Measurements from ENCODE around the gene PTPA. TPM values are rescaled to one million over a fixed set of nuclear protein-coding genes. Genes with fewer than 3 reads are reported as not detected.

Gene PTPA
- total RNA-seq (121 and 123 TPM in 2 replicates), polyA plus RNA-seq (97.7 and 108 TPM in 2 replicates), polyA minus RNA-seq (121 and 135 TPM in 2 replicates), Bru-seq, nascent RNA (percentile 59 among the genes with signal in this experiment), BruChase-seq, experiment 1, labeled RNA remaining after a 6-hour chase (percentile 79 among the genes with signal in this experiment), BruChase-seq, experiment 2, labeled RNA remaining after a 2-hour chase (percentile 67 among the genes with signal in this experiment)
- 104 and 109 TPM in 2 replicates for polyA plus RNA-seq (2011; cell fraction: cytosol; rRNA removed)
- polyA plus RNA-seq (2011; cell fraction: nucleus; rRNA removed) = 80.0 and 93.4 TPM in 2 replicates
- polyA plus RNA-seq (2012) = 102 and 108 TPM in 2 replicates
- polyA minus RNA-seq (2011; cell fraction: cytosol; rRNA and poly(A)+ RNA removed) = 94.9 TPM
- polyA minus RNA-seq (2011; cell fraction: nucleus; rRNA and poly(A)+ RNA removed) = 29.3 and 48.0 TPM in 2 replicates
- long read RNA-seq, partial matches to known transcripts = 39 of 51 reads
- long read RNA-seq, other reads (novel, unspliced or antisense) = 1 of 51 reads

GRCh38 chr9:129110740-129111527, at the start of gene PTPA, which contains the start of gene CRAT:
TSS of gene PTPA (plus strand) at chr9:129111415. CDS start at chr9:129111601, 186 bp downstream.
TSS of gene CRAT (minus strand) at chr9:129110793. CDS start at chr9:129110509, 284 bp downstream.
- no peaks in the 10 kb centered on the region for H4K20me1 ChIP-seq (replicated peaks; ENCODE audit: control insufficient read depth, extremely low read depth, insufficient read depth, low read length)
- ChIA-PET CTCF (interaction anchor here (0.7 to 3.7 kb wide), 4 partner anchors 21 to 618 kb away, joined by 3 to 8 read pairs (median 5); no protein-coding TSS in a partner anchor), POLR2A (interaction anchor here (0.5 to 1.1 kb wide), 2 partner anchors 18 to 89 kb away, joined by 3 to 4 read pairs; no protein-coding TSS in a partner anchor)
- peak within 1 kb of the TSS; percentile 64 for H3K9ac ChIP-seq (replicated peaks; ENCODE audit: extremely low read depth, insufficient read depth, low read length)
- peak within 1 kb of the TSS; percentile 61 for H3K27ac ChIP-seq (ENCODE audit: insufficient read depth, low read depth, low read length)
- BruUV-seq (replicated peaks) = no TSS peak
- dilution Hi-C loops (cut with MboI; ENCODE audit: extremely low pct_ligation_motif_present, low sequenced_read_pairs) (no loop called here), intact Hi-C loops (cut with micrococcal nuclease) (loop anchor here (1.0 kb wide), 1 partner anchor 30 kb away; the partner anchor contains the start of gene DOLPP1)
- peak within 1 kb of the TSS; percentile 76 for H3K4me2 ChIP-seq (ENCODE audit: insufficient read depth, low read length)
- FAIRE-seq = peak; percentile 94
- TF ChIP-seq POLR2A (IDR thresholded peaks at IDR 0.05; ENCODE audit: low read depth, low read length) = peak; percentile 96
- peak; percentile 82 for TF ChIP-seq POLR2AphosphoS5 (IDR thresholded peaks at IDR 0.05; ENCODE audit: insufficient read depth, low read depth, low read length)
- no peak for TF ChIP-seq MAX (IDR thresholded peaks at IDR 0.05; ENCODE audit: insufficient read depth, insufficient read length)
- TF ChIP-seq EZH2 (IDR thresholded peaks at IDR 0.05; ENCODE audit: borderline replicate concordance, low read depth, low read length, severe bottlenecking) = no peak
- TF ChIP-seq, protein P1, sequence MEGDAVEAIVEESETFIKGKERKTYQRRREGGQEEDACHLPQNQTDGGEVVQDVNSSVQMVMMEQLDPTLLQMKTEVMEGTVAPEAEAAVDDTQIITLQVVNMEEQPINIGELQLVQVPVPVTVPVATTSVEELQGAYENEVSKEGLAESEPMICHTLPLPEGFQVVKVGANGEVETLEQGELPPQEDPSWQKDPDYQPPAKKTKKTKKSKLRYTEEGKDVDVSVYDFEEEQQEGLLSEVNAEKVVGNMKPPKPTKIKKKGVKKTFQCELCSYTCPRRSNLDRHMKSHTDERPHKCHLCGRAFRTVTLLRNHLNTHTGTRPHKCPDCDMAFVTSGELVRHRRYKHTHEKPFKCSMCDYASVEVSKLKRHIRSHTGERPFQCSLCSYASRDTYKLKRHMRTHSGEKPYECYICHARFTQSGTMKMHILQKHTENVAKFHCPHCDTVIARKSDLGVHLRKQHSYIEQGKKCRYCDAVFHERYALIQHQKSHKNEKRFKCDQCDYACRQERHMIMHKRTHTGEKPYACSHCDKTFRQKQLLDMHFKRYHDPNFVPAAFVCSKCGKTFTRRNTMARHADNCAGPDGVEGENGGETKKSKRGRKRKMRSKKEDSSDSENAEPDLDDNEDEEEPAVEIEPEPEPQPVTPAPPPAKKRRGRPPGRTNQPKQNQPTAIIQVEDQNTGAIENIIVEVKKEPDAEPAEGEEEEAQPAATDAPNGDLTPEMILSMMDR (IDR thresholded peaks at IDR 0.05; ENCODE audit: extremely low read depth in 1 of 2, insufficient read depth in 1 of 2, low read depth in 1 of 2, low read length in 2 of 2) = no peak
- no peak for TF ChIP-seq JUN (IDR thresholded peaks at IDR 0.05; ENCODE audit: borderline replicate concordance, insufficient read depth, insufficient read length, low read depth)
- no peak for TF ChIP-seq FOS (IDR thresholded peaks at IDR 0.05; ENCODE audit: borderline replicate concordance, insufficient read depth, low read length)
- peaks cover 10% of the 10 kb centered on the region for H3K4me1 ChIP-seq (ENCODE audit: control insufficient read depth, extremely low read depth, insufficient read depth, low read length)
- peaks cover 3% of the 10 kb centered on the region in 2 experiments for H3K36me3 ChIP-seq (ENCODE audit: control insufficient read depth in 2 of 2, extremely low read depth in 1 of 2, insufficient read depth in 2 of 2, low read length in 2 of 2)
- H2AFZ ChIP-seq (ENCODE audit: low read depth, low read length) = peak within 1 kb of the TSS; percentile 94
- peak within 1 kb of the TSS; percentile 66 to 97 (median 85) for H3K4me3 ChIP-seq (replicated peaks in 1 of 3; ENCODE audit: insufficient read depth in 1 of 3, low read depth in 1 of 3, low read length in 3 of 3)
- no peaks in the 10 kb centered on the region for H3K9me1 ChIP-seq (replicated peaks; ENCODE audit: control insufficient read depth, extremely low read depth, insufficient read depth, low read length)
- H3K79me2 ChIP-seq (ENCODE audit: control insufficient read depth, insufficient read depth, low read length) = peaks cover 31% of the 10 kb centered on the region
- peak; percentile 91 for DNase-seq (ENCODE audit: low read depth, low spot score)
- H3K9me3 ChIP-seq (replicated peaks; ENCODE audit: control insufficient read depth, insufficient read depth, low read length) = no peaks in the 10 kb centered on the region
- no peaks in the 10 kb centered on the region for H3K27me3 ChIP-seq (ENCODE audit: control insufficient read depth in 2 of 2, insufficient read depth in 2 of 2, low read length in 2 of 2)

All from endothelial cell of umbilical vein (primary cell).